Spinal cord (tissue), 10 donors: ENCODE measurements around the gene AGPAT4. TPM values are rescaled to one million over a fixed set of nuclear protein-coding genes. Genes with fewer than 3 reads are reported as not detected.

Experiments
- DNase-seq, 6 donors: peaks; one replicate each; pipeline versions ENCODE4 v3.0.0 to v3.0.0-alpha.2; 2013 to 2015; ENCODE audit warnings: low spot score in 6 of 6, low read depth in 4 of 6
- H3K27ac ChIP-seq: one replicate; pipeline ENCODE4 v1.5.1; 2013; ENCODE audit warnings: low read depth, low read length, control low read depth
- H3K27me3 ChIP-seq: one replicate; pipeline ENCODE4 v1.6.1; 2013; ENCODE audit warnings: low read length; ENCODE audit not compliant: control insufficient read depth, insufficient read depth
- H3K36me3 ChIP-seq: one replicate; pipeline ENCODE4 v1.6.1; 2013; ENCODE audit warnings: low read length; ENCODE audit not compliant: control insufficient read depth, insufficient read depth
- H3K4me1 ChIP-seq: one replicate; pipeline ENCODE4 v1.6.1; 2013; ENCODE audit warnings: low read length; ENCODE audit not compliant: control insufficient read depth, insufficient read depth
- H3K4me3 ChIP-seq: one replicate; pipeline ENCODE4 v1.5.1; 2013; ENCODE audit warnings: low read depth, low read length, control low read depth
- H3K9me3 ChIP-seq: one replicate; pipeline ENCODE4 v1.6.1; 2013; ENCODE audit warnings: low read length; ENCODE audit not compliant: control insufficient read depth, insufficient read depth
- WGBS: methylation state at CpG from one replicate; pipeline ENCODE4 v1.1.5; 2013; ENCODE audit warnings: missing lambda C conversion rate; ENCODE audit not compliant: insufficient coverage; 5-methylcytosine and 5-hydroxymethylcytosine counted together
- polyA plus RNA-seq, 2 donors: library from polyadenylated mRNA; unstranded; fragments of 120-200 nt; gene quantifications; one replicate each; pipeline ENCODE4 v1.2.1, GENCODE V29; 2013; ENCODE audit not compliant: insufficient read length in 2 of 2
- total RNA-seq, 2 donors: library from RNA; depleted of rRNA in 1 of 2; stranded (reverse); fragments of 120-200 nt in 1 of 2; fragments of >200 nt in 1 of 2; gene quantifications; one replicate each; pipeline versions ENCODE4 v1.2.3 to v1.2.4, GENCODE V29; 2013 to 2014
- donor health status: healthy.

AGPAT4 gene
- total and polyA plus RNA-seq, 4 donors, result 25.6 to 51.1 (median 40.0) TPM

DNA sequence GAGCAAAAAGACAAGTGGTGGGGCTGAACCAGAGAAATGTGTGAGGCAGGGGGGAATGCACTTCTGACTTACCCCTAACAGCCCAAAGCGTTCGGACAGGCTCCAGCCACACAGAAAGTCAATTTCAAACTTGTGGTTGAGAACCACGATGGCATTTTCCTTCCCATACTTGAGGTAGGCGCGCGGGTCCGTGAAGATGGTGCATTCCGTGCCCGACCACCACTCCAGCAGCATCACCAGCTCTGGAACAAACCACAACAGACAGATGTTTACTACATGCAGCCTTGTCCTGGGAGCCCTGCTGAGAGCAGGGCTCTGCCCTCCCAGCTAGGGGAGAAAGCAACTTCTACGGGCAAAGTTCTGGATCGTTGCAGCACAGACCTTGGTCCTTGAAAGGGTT, 107.7 kb downstream of the AGPAT4 start:
- Histone ChIP-seq H3K4me1 (peaks cover 37% of the 10 kb centered on the region), H3K36me3 (peaks cover 37% of the 10 kb centered on the region), H3K27ac (no peak overlapping the region), H3K27me3 (no peaks in the 10 kb centered on the region), H3K9me3 (no peaks in the 10 kb centered on the region), H3K4me3 (no peak overlapping the region)
- WGBS, result 98% methylated on average over 9 of the region's 11 CpGs
- DNase-seq, result no peak

GRCh38 chr6:161164182-161164625, 109.7 kb downstream of the AGPAT4 start:
- H3K9me3 ChIP-seq, result no peaks in the 10 kb centered on the region
- no peaks in the 10 kb centered on the region for H3K27me3 ChIP-seq
- peaks cover 38% of the 10 kb centered on the region for H3K4me1 ChIP-seq
- DNase-seq, result no peak
- no peak overlapping the region for H3K27ac ChIP-seq
- H3K36me3 ChIP-seq, result peaks cover 41% of the 10 kb centered on the region
- 92% methylated on average over 8 of the region's 9 CpGs for WGBS
- H3K4me3 ChIP-seq, result no peak overlapping the region

DNA sequence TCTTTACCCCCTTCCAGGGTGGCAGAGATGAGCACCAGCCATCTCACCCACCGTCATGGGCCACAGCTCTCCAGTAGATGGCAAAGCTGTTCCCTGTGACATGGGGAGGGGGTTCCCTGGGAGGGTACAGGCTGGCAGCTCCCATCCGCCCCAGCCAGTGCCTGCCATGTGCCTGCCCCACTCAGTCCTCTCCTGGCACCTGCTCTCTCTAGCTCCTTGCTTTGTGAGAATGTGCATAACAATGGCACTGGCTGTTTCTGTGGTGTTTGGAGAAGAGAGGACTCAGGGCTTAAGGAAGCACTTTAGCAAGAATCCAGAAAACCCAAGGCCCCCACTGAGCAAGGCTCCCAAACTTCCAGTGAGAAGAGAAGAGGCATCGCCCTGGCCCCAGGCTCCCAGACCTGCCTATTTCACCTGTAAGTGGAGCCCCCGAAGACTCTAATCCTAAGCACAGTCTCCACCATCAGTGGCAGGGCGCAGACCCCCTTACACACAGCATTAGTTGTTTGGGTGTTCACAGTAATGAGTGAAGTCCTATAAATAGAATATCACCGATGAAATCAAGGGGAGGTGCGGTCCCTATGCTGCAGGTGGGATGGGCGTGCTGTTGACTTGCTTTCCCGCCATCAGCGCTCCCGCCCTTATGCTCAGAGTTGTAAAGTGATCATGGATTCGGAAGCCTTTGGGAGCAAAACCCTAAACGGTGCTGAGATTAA, 110.2 kb downstream of the AGPAT4 start:
- no peaks in the 10 kb centered on the region for H3K27me3 ChIP-seq
- peaks cover 42% of the 10 kb centered on the region for H3K36me3 ChIP-seq
- 90% methylated on average over 8 of the region's 13 CpGs for WGBS
- DNase-seq, result no peak
- H3K4me3 ChIP-seq, result no peak overlapping the region
- peaks cover 35% of the 10 kb centered on the region for H3K4me1 ChIP-seq
- no peaks in the 10 kb centered on the region for H3K9me3 ChIP-seq
- H3K27ac ChIP-seq, result no peak overlapping the region

DNA sequence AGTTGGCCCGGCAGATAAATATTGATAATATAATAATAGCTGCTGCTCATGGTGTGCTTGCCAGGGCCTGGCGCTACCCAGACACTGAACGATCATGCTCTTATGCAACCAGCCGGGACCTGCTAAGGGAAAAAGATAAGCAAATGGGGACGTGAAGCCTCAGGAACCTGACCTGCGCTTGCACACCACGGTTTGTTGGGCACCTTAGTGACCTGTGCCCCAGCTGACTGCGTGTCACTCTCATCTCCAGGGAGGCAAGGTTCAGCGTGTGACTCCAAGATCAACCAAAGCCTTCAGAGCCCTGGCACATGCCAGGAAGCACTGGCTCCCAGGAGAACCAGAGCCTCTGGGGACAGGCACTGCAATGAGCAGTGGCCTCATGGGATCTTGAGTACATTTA, 111.1 kb downstream of the AGPAT4 start:
- H3K4me3 ChIP-seq, result no peak overlapping the region
- peaks cover 27% of the 10 kb centered on the region for H3K4me1 ChIP-seq
- H3K27ac ChIP-seq, result no peak overlapping the region
- DNase-seq, result no peak
- peaks cover 46% of the 10 kb centered on the region for H3K36me3 ChIP-seq
- H3K27me3 ChIP-seq, result no peaks in the 10 kb centered on the region
- H3K9me3 ChIP-seq, result no peaks in the 10 kb centered on the region
- 85% methylated on average over 8 of the region's 9 CpGs for WGBS

- 94% methylated on average over 13 of the region's 16 CpGs for WGBS
- peaks cover 27% of the 10 kb centered on the region for H3K4me1 ChIP-seq
- peaks cover 49% of the 10 kb centered on the region for H3K36me3 ChIP-seq
- no peaks in the 10 kb centered on the region for H3K27me3 ChIP-seq
- no peak for DNase-seq
- no peak overlapping the region for H3K27ac ChIP-seq
- H3K4me3 ChIP-seq, result no peak overlapping the region
- H3K9me3 ChIP-seq, result no peaks in the 10 kb centered on the region
These were observed 111.8 kb downstream of the AGPAT4 start for GRCh38 chr6:161161889-161162624.

DNA sequence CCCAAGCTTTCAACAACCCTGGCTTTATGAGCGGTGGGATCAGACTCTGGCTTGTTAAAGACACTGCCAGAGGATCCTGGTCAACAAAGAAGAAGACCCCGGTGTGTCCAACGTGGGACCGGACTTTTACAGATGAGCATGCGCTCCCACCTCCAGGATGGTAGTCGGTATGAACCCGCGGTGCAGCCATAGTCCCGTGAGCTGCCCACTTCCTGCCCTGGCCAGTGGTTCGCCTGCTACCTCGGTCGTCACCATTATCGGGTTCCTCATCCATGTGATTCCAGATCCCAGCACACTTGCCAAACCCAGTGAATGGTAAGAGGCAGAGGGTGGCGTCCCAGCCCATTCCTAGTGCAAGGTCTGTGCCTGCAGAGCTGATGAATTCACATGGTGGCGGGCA, 112.7 kb downstream of the AGPAT4 start:
- Histone ChIP-seq H3K4me3 (no peak overlapping the region), H3K36me3 (peaks cover 49% of the 10 kb centered on the region), H3K4me1 (peaks cover 27% of the 10 kb centered on the region), H3K27me3 (no peaks in the 10 kb centered on the region), H3K9me3 (no peaks in the 10 kb centered on the region), H3K27ac (no peak overlapping the region)
- no peak for DNase-seq
- WGBS, result 96% methylated on average over 15 of the region's 15 CpGs

- H3K36me3 ChIP-seq, result peaks cover 65% of the 10 kb centered on the region
- no peaks in the 10 kb centered on the region for H3K4me1 ChIP-seq
- WGBS, result 97% methylated on average over 11 of the region's 13 CpGs
- H3K4me3 ChIP-seq, result no peak overlapping the region
- no peaks in the 10 kb centered on the region for H3K9me3 ChIP-seq
- H3K27ac ChIP-seq, result no peak overlapping the region
- no peaks in the 10 kb centered on the region for H3K27me3 ChIP-seq
- DNase-seq, result no peak
These were observed 119.0 kb downstream of the AGPAT4 start for GRCh38 chr6:161154796-161155335.

- H3K36me3 ChIP-seq, result peaks cover 65% of the 10 kb centered on the region
- no peak overlapping the region for H3K4me3 ChIP-seq
- H3K9me3 ChIP-seq, result no peaks in the 10 kb centered on the region
- H3K27me3 ChIP-seq, result no peaks in the 10 kb centered on the region
- 94% methylated on average over 10 of the region's 10 CpGs for WGBS
- H3K27ac ChIP-seq, result no peak overlapping the region
- no peaks in the 10 kb centered on the region for H3K4me1 ChIP-seq
- no peak for DNase-seq
These were observed 120.1 kb downstream of the AGPAT4 start for GRCh38 chr6:161153725-161154124.

GRCh38 chr6:161152907-161153662, 120.8 kb downstream of the AGPAT4 start:
- no peaks in the 10 kb centered on the region for H3K9me3 ChIP-seq
- no peak overlapping the region for H3K4me3 ChIP-seq
- H3K27me3 ChIP-seq, result no peaks in the 10 kb centered on the region
- 96% methylated on average over 16 of the region's 18 CpGs for WGBS
- H3K4me1 ChIP-seq, result no peaks in the 10 kb centered on the region
- no peak for DNase-seq
- H3K27ac ChIP-seq, result no peak overlapping the region
- peaks cover 62% of the 10 kb centered on the region for H3K36me3 ChIP-seq
